ENCODE measurements around the gene MEST. TPM values are rescaled to one million over a fixed set of nuclear protein-coding genes. Genes with fewer than 3 reads are reported as not detected.

MEST gene
- total and polyA plus RNA-seq, 2 of the 13 experiments (the other 11 are each of a cell fraction or from before 2014, with no cell fraction given): 49.5 to 54.6 TPM

DNA sequence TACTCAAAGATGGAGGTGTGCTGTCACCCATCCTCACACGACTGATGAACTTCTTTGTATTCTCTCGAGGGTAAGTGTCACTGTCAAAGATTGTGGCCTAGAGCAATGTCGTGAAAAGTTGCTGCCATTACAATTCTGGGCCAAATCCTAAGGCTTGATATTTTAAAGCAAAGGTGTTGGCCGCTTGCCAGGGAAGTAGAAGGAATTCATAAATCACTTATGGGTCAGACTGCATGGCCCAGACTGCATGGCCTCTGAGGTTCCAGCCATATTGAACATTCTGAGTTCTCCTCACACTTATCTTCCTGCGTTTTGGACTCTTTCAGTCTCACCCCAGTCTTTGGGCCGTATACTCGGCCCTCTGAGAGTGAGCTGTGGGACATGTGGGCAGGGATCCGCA, 8.6 kb downstream of the MEST start:
- CTCF ChIA-PET (ENCODE audit: low intra/inter-chr PET ratio, low total read pairs): no interaction called here
- BruUV-seq (replicated peaks): no TSS peak
- H2AFZ ChIP-seq (ENCODE audit: low read length): no peak overlapping the region
- no peak overlapping the region for H3K4me3 ChIP-seq (replicated peaks in 1 of 3; ENCODE audit: insufficient read depth in 1 of 3, low read depth in 2 of 3, low read length in 3 of 3)
- FAIRE-seq: no peak
- no peaks in the 10 kb centered on the region for H3K9me3 ChIP-seq (ENCODE audit: low read length)
- no peak for TF ChIP-seq ZNF652 (CRISPR knock-in tag; IDR thresholded peaks at IDR 0.05; ENCODE audit: borderline replicate concordance, low read depth)
- TF ChIP-seq MYNN (CRISPR knock-in tag; IDR thresholded peaks at IDR 0.05; ENCODE audit: low read depth): no peak
- TF ChIP-seq, protein P1, sequence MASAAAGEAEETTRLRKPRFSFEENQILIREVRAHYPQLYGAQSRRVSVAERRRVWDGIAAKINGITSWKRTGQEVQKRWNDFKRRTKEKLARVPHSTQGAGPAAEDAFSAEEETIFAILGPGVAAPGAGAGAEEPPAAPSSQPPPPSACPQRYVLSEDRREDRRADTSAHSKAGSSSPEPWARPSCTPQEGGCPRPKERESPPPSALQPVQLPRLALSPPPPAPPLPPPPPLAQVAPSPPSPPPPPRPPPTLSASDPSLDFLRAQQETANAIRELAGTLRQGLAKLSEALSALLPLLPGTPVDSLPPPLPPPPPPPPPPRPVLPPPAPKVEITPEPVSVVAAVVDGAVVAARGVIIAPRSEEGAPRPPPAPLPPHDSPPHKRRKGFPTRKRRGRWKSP (CRISPR knock-in tag; IDR thresholded peaks at IDR 0.05): no peak
- TF ChIP-seq ZNF777 (CRISPR knock-in tag; IDR thresholded peaks at IDR 0.05): no peak
- no peak for TF ChIP-seq ZNF749 (CRISPR knock-in tag; IDR thresholded peaks at IDR 0.05; ENCODE audit: borderline replicate concordance)
- POLR2A ChIA-PET: no interaction called here
- no peak overlapping the region for H3K9ac ChIP-seq (ENCODE audit: insufficient read depth, low read depth, low read length)
- H3K4me1 ChIP-seq (ENCODE audit: insufficient read depth, low read length): no peaks in the 10 kb centered on the region
- WGBS (ENCODE audit: low lambda C conversion rate): 93% methylated on average over 8 of the region's 8 CpGs
- in situ Hi-C loops (cut with HindIII; ENCODE audit: extremely low pct_ligation_motif_present, low pct_unique_long_range_greater_than_20kb): no loop called here
- no peak for ATAC-seq
- no peaks in the 10 kb centered on the region for H3K27me3 ChIP-seq (ENCODE audit: control insufficient read depth in 1 of 2, insufficient read depth in 2 of 2, low read length in 2 of 2)
- H3K4me2 ChIP-seq (ENCODE audit: low read depth, low read length): no peak overlapping the region
- no peak for DNase-seq (ENCODE audit: low spot score)
- H4K20me1 ChIP-seq (ENCODE audit: insufficient read depth, low read length): no peaks in the 10 kb centered on the region
- peaks cover 0 to 24% of the 10 kb centered on the region in 2 experiments; a peak in 4 of 5 replicates for H3K36me3 ChIP-seq (replicated peaks in 1 of 2; ENCODE audit: control insufficient read depth in 1 of 2, insufficient read depth in 2 of 2, low read length in 2 of 2)
- no peaks in the 10 kb centered on the region for H3K79me2 ChIP-seq (ENCODE audit: insufficient read depth, low read length)
- intact Hi-C loops (cut with micrococcal nuclease; ENCODE audit: unreplicated experiment): no loop called here
- H3K27ac ChIP-seq (ENCODE audit: extremely low read length, insufficient read depth, low read length): no peak overlapping the region

DNA sequence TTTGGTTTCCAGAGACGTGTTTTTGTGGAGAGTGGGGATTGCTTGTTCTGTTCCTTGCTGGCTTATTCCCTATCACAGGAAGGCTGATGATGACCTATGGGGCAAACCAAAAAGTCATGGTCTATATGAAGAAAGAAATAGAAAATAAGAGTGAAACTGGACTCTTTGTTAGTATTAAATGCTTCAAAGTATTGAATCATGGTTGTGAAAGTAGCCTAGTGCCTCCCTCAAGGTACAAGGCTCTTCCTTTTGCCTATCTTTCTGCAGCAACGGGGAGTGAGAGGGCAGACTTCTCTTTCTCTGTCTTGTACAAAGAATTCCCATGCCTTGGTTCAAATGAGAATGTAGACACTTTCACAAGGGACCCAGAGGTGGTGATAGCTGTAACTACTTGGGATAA, 9.0 kb downstream of the MEST start:
- Histone ChIP-seq H3K79me2 (ENCODE audit: insufficient read depth, low read length) (no peaks in the 10 kb centered on the region), H3K27ac (ENCODE audit: extremely low read length, insufficient read depth, low read length) (no peak overlapping the region), H3K4me1 (ENCODE audit: insufficient read depth, low read length) (no peaks in the 10 kb centered on the region), H3K36me3 (replicated peaks in 1 of 2; ENCODE audit: control insufficient read depth in 1 of 2, insufficient read depth in 2 of 2, low read length in 2 of 2) (peaks cover 0 to 27% of the 10 kb centered on the region in 2 experiments; a peak in 4 of 5 replicates), H3K9ac (ENCODE audit: insufficient read depth, low read depth, low read length) (no peak overlapping the region), H3K4me3 (replicated peaks in 1 of 3; ENCODE audit: insufficient read depth in 1 of 3, low read depth in 2 of 3, low read length in 3 of 3) (no peak overlapping the region), H4K20me1 (ENCODE audit: insufficient read depth, low read length) (no peaks in the 10 kb centered on the region), H3K27me3 (ENCODE audit: control insufficient read depth in 1 of 2, insufficient read depth in 2 of 2, low read length in 2 of 2) (no peaks in the 10 kb centered on the region), H3K4me2 (ENCODE audit: low read depth, low read length) (no peak overlapping the region), H2AFZ (ENCODE audit: low read length) (no peak overlapping the region), H3K9me3 (ENCODE audit: low read length) (no peaks in the 10 kb centered on the region)
- in situ Hi-C loops (cut with HindIII; ENCODE audit: extremely low pct_ligation_motif_present, low pct_unique_long_range_greater_than_20kb): no loop called here
- no peak for FAIRE-seq
- POLR2A ChIA-PET: no interaction called here
- no peak for DNase-seq (ENCODE audit: low spot score)
- TF ChIP-seq MZF1 (CRISPR knock-in tag; IDR thresholded peaks at IDR 0.05; ENCODE audit: borderline replicate concordance): no peak
- intact Hi-C loops (cut with micrococcal nuclease; ENCODE audit: unreplicated experiment): no loop called here
- ATAC-seq: no peak
- BruUV-seq (replicated peaks): no TSS peak
- CTCF ChIA-PET (ENCODE audit: low intra/inter-chr PET ratio, low total read pairs): no interaction called here
- 89% methylated on average over 2 of the region's 2 CpGs for WGBS (ENCODE audit: low lambda C conversion rate)
